IPS DF 4.7 (cell line): ENCODE results near the gene PRMT3.
"Not testable (repeated sequence)": the region's sequence is repeated elsewhere in the genome, so short reads cannot be mapped to it uniquely, and the experiment has no call there.

Source experiments
- DNase-seq: peaks from one replicate; pipeline ENCODE4 v3.0.0-alpha.2; 2013; ENCODE audit warnings: low spot score; ENCODE audit errors: extremely low read depth

PRMT3 gene

GRCh38 chr11:20501971-20502370, 114.5 kb downstream of the PRMT3 start:
- no peak for DNase-seq

DNA sequence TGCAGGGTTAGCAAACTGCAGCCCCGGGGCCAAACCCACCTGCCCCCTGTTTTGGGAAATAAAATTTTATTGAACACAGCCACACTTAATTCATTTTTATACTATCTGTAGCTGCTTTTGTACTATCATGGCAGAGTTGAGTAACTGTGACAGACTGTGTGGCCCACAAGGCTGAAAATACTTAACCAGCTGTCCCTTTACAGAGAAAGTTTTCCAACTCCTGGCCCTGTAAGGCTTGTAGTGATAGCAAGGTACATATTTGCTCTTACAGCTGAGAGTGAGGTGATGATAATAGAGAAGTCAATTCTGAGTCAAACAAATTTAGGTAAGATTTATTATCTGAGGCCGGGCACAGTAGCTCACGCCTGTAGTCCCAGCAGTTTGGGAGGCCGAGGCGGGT, 124.5 kb downstream of the PRMT3 start:
- no peak for DNase-seq

GRCh38 chr11:20512869-20513268, 125.4 kb downstream of the PRMT3 start:
- no peak for DNase-seq

- DNase-seq: no peak
These were observed 130.9 kb downstream of the PRMT3 start for GRCh38 chr11:20518323-20518834.

DNA sequence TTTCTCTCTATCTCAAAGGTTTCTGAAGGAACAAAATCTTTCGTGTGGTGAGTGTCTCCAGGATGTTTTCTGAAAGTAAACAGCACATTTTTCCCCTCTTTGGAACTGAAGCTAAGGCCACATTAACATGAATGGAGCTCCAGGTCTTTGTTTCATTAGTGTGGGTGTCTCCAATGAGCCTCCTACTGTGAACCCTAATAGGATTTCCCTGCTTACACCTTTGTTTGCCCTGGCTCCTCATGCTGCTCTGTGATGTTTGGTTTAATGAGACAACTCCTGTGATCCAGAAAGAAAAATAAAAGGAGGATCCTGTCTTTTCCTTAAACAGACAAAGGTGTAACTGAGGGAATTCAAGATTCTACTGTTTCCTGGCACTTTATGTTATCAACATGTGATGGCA, 135.0 kb downstream of the PRMT3 start:
- DNase-seq: no peak

DNA sequence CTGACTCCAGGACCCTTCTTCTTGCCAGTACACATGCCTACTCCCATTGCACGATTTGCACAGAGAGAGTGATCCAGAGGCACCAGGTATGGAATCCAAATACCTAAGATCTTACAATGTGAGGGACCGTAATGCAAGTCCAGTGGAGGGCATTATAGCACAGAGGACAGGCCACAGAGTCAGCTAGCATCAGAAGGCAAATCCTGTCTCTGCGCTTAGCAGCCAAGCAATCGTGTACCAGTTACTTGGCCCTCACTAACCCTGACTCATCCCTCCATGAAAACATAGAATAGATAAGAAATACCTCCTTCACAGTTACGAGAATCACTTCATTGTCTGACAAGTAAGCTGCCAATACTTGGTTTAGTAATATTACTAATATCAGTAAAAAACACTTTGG, 142.2 kb downstream of the PRMT3 start:
- no peak for DNase-seq

DNA sequence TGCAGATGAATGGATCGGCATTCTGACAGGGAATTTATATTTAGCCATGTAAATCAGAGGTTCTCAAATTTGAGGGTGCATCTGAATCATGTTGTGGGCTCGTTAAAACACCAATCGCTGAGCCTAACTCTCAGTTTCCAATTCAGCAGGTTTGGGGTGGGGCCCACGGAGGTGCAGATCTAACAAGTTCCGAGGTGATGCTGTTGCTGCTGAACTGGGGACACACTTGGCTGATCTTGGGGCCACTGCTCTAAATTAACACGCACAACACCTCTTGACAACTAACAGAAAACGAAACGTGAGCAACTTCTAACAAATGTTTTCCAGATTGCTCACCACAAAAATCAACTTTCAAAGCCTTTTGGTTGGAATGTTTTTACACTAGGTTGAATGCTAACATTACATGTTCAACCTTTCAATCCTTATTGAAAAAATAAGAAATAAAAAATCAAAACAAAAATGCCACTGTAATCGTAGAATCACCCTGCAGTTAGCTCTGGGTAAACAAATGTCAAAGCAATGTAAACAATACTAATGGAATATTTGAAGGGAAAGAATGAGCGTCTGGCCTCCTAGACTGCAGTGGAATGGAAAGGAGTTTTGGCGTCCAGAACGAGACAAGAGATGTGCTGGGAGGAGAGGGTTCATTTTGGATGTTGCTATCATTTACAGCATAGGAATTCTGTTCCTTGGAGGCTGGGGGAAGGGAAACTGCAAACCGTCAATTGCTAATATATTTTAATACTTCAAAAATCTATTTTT, 143.6 kb downstream of the PRMT3 start:
- DNase-seq: no peak

- no peak for DNase-seq
These were observed 147.9 kb downstream of the PRMT3 start for GRCh38 chr11:20535271-20535881.

DNA sequence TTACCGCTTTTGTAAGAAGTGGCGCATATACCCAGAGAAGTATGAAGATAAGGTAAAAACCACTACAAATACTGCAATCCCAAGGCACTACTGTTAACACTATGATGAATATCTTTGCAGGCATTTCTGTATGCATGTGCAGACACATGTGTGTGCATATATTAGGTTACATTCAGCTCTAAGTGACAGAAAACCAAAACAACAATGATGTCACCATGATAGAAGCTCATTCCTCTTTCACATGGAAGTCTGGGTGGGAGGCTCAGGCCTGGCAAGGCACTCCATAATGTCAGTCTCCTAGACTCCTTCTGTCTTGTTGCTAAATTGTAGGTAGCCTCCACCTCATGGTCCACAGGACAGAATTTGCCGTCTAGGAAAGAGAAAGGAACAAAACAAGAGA, 148.8 kb downstream of the PRMT3 start:
- no peak for DNase-seq

GRCh38 chr11:20536784-20537183, 149.3 kb downstream of the PRMT3 start:
- no peak for DNase-seq

- DNase-seq: no peak
These were observed 154.0 kb downstream of the PRMT3 start for GRCh38 chr11:20541503-20541902.

DNA sequence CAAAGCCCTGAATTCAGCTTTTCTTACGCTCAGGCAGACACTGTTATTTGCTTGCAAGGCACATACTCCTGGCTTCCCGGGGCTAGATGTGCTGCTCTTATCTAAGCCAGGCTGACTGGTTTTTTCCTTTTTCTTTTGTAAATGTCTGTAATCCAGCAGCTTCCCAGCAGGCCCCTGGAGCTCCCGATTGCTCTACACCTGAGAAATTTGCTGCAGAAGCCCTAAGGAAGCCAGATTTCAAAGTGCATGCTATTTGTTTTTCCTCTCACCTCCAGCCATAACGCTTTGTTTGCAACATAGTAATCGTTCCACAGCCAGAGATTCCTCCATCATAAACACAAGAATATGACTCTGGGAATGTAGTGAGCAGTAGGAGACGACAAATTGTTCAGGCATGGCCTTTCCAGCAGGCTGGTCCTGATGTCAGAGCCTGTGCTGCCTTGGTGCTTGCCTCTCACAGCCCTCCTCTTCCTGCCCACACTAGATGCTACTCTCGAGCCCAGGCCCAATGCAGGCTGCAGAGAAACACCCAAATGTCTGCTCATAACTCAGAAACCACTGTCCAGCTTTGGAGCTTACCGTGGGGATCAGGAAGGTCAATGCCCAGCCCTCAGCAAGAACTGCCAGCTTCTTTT, 157.2 kb downstream of the PRMT3 start:
- DNase-seq: no peak

GRCh38 chr11:20547411-20547810, 159.9 kb downstream of the PRMT3 start:
- DNase-seq: no peak

DNA sequence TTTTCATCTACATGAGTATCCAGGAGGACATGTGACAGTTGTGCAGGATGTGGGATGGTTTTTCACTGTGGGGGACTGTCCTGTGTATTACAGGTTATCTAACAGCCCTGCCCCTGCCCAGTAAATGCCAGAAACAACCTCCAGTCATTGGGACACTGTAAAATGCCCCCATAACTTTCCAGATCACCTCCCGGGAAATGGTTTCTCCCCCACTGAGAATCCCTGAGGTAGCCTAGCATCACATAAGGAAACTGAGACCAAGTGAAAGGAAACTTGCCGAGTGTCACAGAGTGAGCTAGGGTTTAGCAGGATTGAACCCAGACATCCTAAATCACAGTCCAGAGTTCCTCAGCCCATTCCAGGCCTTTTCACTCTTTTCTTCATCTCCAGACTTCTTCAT, 163.6 kb downstream of the PRMT3 start:
- DNase-seq: no peak

GRCh38 chr11:20555783-20556182, 168.3 kb downstream of the PRMT3 start:
- DNase-seq: no peak

DNA sequence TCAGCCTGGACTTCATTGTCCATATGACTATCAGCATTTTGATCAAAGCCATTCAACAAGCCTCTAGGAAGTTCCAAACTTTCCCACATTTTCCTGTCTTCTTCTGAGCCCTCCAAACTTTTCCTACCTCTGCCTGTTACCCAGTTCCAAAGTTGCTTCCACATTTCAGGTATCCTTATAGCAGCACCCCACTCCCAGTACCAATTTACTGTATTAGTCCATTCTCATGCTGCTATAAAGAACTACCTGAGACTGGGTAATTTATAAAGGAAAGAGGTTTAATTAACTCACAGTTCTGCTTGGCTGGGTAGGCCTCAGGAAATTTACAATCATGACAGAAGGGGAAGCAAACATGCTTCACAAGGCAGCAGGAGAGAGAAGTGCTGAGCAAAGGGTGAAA, 168.9 kb downstream of the PRMT3 start:
- DNase-seq: not testable (repeated sequence)

DNA sequence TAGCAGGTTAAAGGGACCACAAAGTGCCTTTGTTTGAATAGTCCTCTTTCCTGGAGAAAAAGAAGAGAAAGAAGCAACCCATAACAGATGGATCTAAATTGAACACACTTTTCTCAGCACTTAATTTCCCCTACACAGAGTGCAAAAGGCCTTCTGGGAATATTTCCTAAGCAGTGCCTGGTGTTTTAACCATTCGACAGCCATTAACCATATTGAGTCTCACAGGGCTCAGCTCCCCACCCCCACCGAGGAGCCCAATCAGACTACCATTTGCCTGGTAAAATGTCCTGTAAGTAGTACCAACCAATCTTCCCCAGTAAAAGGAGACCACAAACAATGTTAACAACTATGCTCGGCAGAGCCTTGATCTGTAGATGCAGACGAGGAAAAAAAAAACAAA, 171.2 kb downstream of the PRMT3 start:
- no peak for DNase-seq
